Measurements from ENCODE around the gene DYSF. TPM values are rescaled to one million over a fixed set of nuclear protein-coding genes. Genes with fewer than 3 reads are reported as not detected.

The DYSF gene
- total RNA-seq, 1 donor from 2014 or later, result 72.0 TPM

DNA sequence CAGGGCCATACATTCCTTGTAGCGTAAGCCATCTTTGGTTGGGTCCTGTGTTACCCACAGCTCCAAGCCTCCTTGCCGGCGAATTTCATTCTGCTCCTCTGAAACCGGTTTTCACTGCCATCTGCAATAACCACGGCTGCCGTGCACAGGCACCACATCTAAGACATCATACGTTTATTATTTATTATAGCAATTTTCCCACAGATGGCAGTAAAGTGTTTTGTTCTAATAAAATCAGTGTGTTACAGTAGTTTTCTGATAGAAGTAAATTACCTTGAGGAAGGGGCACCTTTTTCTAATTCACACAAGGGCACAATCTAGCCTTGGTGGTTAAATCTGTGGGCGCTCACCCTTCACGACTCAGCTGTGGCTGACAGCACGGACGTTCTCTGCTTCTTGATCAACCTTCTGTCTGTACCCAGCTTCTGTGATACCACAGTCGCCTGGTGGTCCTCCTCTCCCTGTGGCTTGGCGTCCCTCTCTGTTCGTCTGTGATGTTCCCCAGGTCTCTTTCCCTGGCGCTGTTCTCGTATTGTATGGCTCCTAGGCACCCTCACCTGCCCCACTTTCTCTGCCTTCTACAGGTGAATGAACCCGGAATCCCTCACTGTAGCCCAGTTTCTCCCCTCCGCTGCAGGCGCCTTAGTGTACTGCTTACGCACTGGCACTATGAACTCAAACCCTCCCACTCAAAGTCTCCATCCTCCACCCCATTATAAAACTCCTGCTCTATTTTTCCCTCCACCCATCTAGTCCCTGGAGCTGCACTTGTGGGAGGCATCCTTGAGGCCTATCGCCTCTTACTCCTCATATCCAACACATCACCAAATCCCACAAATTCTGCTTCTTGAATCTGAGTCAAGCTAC, 236.8 kb downstream of the DYSF start:
- TF ChIP-seq, protein P1, sequence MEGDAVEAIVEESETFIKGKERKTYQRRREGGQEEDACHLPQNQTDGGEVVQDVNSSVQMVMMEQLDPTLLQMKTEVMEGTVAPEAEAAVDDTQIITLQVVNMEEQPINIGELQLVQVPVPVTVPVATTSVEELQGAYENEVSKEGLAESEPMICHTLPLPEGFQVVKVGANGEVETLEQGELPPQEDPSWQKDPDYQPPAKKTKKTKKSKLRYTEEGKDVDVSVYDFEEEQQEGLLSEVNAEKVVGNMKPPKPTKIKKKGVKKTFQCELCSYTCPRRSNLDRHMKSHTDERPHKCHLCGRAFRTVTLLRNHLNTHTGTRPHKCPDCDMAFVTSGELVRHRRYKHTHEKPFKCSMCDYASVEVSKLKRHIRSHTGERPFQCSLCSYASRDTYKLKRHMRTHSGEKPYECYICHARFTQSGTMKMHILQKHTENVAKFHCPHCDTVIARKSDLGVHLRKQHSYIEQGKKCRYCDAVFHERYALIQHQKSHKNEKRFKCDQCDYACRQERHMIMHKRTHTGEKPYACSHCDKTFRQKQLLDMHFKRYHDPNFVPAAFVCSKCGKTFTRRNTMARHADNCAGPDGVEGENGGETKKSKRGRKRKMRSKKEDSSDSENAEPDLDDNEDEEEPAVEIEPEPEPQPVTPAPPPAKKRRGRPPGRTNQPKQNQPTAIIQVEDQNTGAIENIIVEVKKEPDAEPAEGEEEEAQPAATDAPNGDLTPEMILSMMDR (IDR thresholded peaks at IDR 0.05), result no peak
- H3K36me3 Mint-ChIP-seq (ENCODE audit: unreplicated experiment), result peaks cover 18% of the 10 kb centered on the region
- no peak overlapping the region for H3K4me3 Mint-ChIP-seq (ENCODE audit: unreplicated experiment)
- no peaks in the 10 kb centered on the region for H3K9me3 Mint-ChIP-seq (ENCODE audit: unreplicated experiment)
- H3K27me3 Mint-ChIP-seq (ENCODE audit: unreplicated experiment), result no peaks in the 10 kb centered on the region
- H3K4me1 Mint-ChIP-seq (ENCODE audit: unreplicated experiment), result peaks cover 20% of the 10 kb centered on the region
- no peak for DNase-seq (ENCODE audit: extremely low spot score, unreplicated experiment)
- no peak overlapping the region for H3K27ac Mint-ChIP-seq (ENCODE audit: unreplicated experiment)

DNA sequence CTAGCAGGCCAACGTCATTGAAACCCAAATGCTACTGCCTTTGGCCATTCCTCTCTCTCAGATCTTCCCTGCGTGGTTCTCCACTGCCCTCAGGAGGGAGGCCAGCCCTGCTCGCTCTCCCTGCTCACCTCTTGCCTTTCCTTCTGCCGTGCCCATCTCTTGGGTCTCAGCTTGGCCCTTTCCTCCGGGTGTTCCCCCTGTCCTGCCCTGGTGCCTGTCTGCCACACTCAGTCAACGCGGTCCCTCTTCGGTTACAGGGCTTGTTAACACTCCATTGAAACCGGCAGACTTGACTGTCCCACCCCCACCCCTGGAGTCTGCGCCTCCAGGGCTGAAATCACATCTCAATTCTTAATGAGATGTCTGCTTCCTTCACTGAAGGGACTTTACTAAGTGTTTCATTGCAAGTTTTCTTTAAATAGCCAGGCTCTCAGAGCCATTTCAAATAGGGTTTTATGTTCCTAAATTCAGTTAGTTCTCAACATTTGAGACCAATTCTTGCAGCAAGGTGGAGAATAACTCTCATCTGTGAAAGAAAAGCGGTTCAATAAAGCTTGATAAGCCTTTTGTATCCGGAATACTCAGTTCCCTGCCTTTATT, 237.6 kb downstream of the DYSF start:
- Mint-ChIP-seq H3K36me3 (ENCODE audit: unreplicated experiment) (peaks cover 18% of the 10 kb centered on the region), H3K27me3 (ENCODE audit: unreplicated experiment) (no peaks in the 10 kb centered on the region), H3K4me3 (ENCODE audit: unreplicated experiment) (no peak overlapping the region), H3K9me3 (ENCODE audit: unreplicated experiment) (no peaks in the 10 kb centered on the region), H3K27ac (ENCODE audit: unreplicated experiment) (no peak overlapping the region), H3K4me1 (ENCODE audit: unreplicated experiment) (peaks cover 24% of the 10 kb centered on the region)
- TF ChIP-seq, protein P1 (IDR thresholded peaks at IDR 0.05), result no peak
- DNase-seq (ENCODE audit: extremely low spot score, unreplicated experiment), result no peak

DNA sequence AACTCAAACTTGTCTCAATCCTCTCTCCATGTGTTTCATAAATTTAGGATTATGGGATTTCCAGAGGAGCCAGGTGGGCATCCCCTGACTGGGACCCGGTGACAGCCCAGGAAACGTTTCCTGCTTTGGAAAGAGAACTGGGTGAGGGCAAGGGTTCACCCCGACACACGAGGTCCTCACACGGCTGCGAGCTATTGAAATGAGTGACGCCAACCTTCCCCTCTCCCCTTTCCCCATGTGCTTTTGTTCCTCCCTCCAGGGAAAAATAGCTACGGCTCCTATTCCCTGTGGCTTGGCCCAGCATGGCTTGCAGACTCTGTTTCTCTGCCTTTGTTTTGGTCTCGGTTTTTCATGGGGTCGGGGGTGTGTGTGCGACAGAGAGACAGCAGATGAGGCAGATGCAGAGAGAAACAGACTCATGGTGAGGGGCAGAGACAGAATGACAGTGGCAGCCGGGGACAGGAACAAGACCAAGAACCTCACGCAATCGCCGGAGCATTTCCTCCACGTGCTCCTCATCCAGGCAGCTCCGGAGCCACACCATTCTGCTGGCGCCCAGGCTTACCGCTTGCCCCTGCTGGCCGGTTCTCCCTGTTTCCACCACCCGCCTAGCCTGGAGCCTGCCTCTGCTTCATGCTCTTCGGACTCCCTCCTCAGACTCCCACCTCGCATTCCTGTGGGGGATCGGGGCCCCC, 238.5 kb downstream of the DYSF start:
- no peak overlapping the region for H3K27ac Mint-ChIP-seq (ENCODE audit: unreplicated experiment)
- TF ChIP-seq, protein P1 (IDR thresholded peaks at IDR 0.05), result no peak

GRCh38 chr2:71692621-71693277, 239.4 kb downstream of the DYSF start:
- no peak for DNase-seq (ENCODE audit: extremely low spot score, unreplicated experiment)
- no peak overlapping the region for H3K4me3 Mint-ChIP-seq (ENCODE audit: unreplicated experiment)
- H3K36me3 Mint-ChIP-seq (ENCODE audit: unreplicated experiment), result peaks cover 13% of the 10 kb centered on the region
- H3K27ac Mint-ChIP-seq (ENCODE audit: unreplicated experiment), result no peak overlapping the region
- TF ChIP-seq, protein P1 (IDR thresholded peaks at IDR 0.05), result no peak
- H3K27me3 Mint-ChIP-seq (ENCODE audit: unreplicated experiment), result no peaks in the 10 kb centered on the region
- H3K4me1 Mint-ChIP-seq (ENCODE audit: unreplicated experiment), result peaks cover 37% of the 10 kb centered on the region
- H3K9me3 Mint-ChIP-seq (ENCODE audit: unreplicated experiment), result no peaks in the 10 kb centered on the region

More for the DNA sequence above, 238.5 kb downstream of the DYSF start:
- H3K4me1 Mint-ChIP-seq (ENCODE audit: unreplicated experiment), result peaks cover 34% of the 10 kb centered on the region
- no peak overlapping the region for H3K4me3 Mint-ChIP-seq (ENCODE audit: unreplicated experiment)
- H3K27me3 Mint-ChIP-seq (ENCODE audit: unreplicated experiment), result no peaks in the 10 kb centered on the region
- no peak for DNase-seq (ENCODE audit: extremely low spot score, unreplicated experiment)
- H3K9me3 Mint-ChIP-seq (ENCODE audit: unreplicated experiment), result no peaks in the 10 kb centered on the region
- H3K36me3 Mint-ChIP-seq (ENCODE audit: unreplicated experiment), result peaks cover 18% of the 10 kb centered on the region

Measured in osteocyte (in vitro differentiated cells).